K562 (cell line): ENCODE measurements around the gene RNF31. TPM values are rescaled to one million over a fixed set of nuclear protein-coding genes. Genes with fewer than 3 reads are reported as not detected.

Experiments used
- ARNT ChIP-seq, 2 experiments: fragments of 450-650 bp; IDR thresholded peaks; 2 replicates each; pipeline ENCODE4 v1.6.1; 2016; ENCODE audit warnings: mild to moderate bottlenecking in 1 of 2
- CREB1 ChIP-seq, 2 experiments: sonication (generic) in 1 of 2; formaldehyde crosslinking in 1 of 2; IDR thresholded peaks; 2 replicates each; pipeline versions ENCODE4 v1.6.1 to v1.8.0; 2012 to 2022; ENCODE audit warnings: inconsistent platforms in 1 of 2, mild to moderate bottlenecking in 1 of 2, missing genetic modification reagents in 1 of 2, moderate library complexity in 1 of 2
- ELF1 ChIP-seq: fragments of 200-800 bp; sonication (Bioruptor generic); IDR thresholded peaks from 2 replicates; pipeline ENCODE4 v1.6.1; 2016; ENCODE audit warnings: missing genetic modification characterization, missing compliant biosample characterization
- FOXK2 ChIP-seq, 2 experiments: fragments of 450-650 bp; IDR thresholded peaks in 1 of 2; conservative IDR thresholded peaks in 1 of 2; 2 replicates each; pipeline ENCODE4 v1.6.1; 2016; ENCODE audit warnings: low read depth in 2 of 2, mild to moderate bottlenecking in 1 of 2
- FOXM1 ChIP-seq, 2 experiments: fragments of 450-650 bp in 1 of 2; sonication (generic) in 1 of 2; formaldehyde crosslinking in 1 of 2; IDR thresholded peaks; 2 replicates each; pipeline versions ENCODE4 v1.6.1 to v1.9.0; 2017 to 2022; ENCODE audit warnings: low read depth in 2 of 2, mild to moderate bottlenecking in 2 of 2, missing genetic modification reagents in 1 of 2, moderate library complexity in 1 of 2
- GABPB1 ChIP-seq: sonication (generic); formaldehyde crosslinking; IDR thresholded peaks from 2 replicates; pipeline ENCODE4 v1.8.0; 2022; ENCODE audit warnings: mild to moderate bottlenecking, missing genetic modification reagents
- L3MBTL2 ChIP-seq: fragments of 450-650 bp; IDR thresholded peaks from 2 replicates; pipeline ENCODE4 v1.6.1; 2016; ENCODE audit warnings: mild to moderate bottlenecking, moderate library complexity
- MBD2 ChIP-seq: sonication (generic); IDR thresholded peaks from 2 replicates; pipeline ENCODE4 v1.6.1; 2016; ENCODE audit warnings: low read depth, borderline replicate concordance
- MTA3 ChIP-seq: fragments of 450-650 bp; formaldehyde crosslinking; IDR thresholded peaks from 2 replicates; pipeline ENCODE4 v1.6.1; 2017; ENCODE audit warnings: mild to moderate bottlenecking, borderline replicate concordance
- NFYB ChIP-seq: IDR thresholded peaks from 2 replicates; pipeline ENCODE4 v1.6.1; 2011; ENCODE audit warnings: mild to moderate bottlenecking, moderate library complexity; ENCODE audit not compliant: insufficient read length; ENCODE audit errors: extremely low read depth
- RB1 ChIP-seq: fragments of 450-650 bp; IDR thresholded peaks from 2 replicates; pipeline ENCODE4 v1.6.1; 2017; ENCODE audit warnings: low read depth, mild to moderate bottlenecking
- SPI1 ChIP-seq: IDR thresholded peaks from 2 replicates; pipeline ENCODE4 v1.6.1; 2011; ENCODE audit warnings: low read depth, low read length, control low read depth, borderline replicate concordance
- TARDBP ChIP-seq: fragments of 450-650 bp; IDR thresholded peaks from 2 replicates; pipeline ENCODE4 v1.6.1; 2016
- ZNF324 ChIP-seq: fragments of 250-450 bp; sonication (Bioruptor Pico); IDR thresholded peaks from 2 replicates; pipeline ENCODE4 v1.4.0; 2020; ENCODE audit warnings: mild to moderate bottlenecking
- ZNF75A ChIP-seq: fragments of 450-650 bp; formaldehyde crosslinking; IDR thresholded peaks from 2 replicates; pipeline ENCODE4 v1.4.0; 2020; ENCODE audit warnings: mild to moderate bottlenecking
- ZZZ3 ChIP-seq: fragments of 450-650 bp; IDR thresholded peaks from 2 replicates; pipeline ENCODE4 v1.6.1; 2016; ENCODE audit warnings: antibody characterized with exemption, mild to moderate bottlenecking, moderate library complexity
- polyA plus RNA-seq, 8 experiments: library from polyadenylated mRNA; depleted of rRNA in 4 of 8; stranded (reverse) in 5 of 8; unstranded in 3 of 8; fragments of >200 nt; fragmentation: Nextera tagmentation in 2 of 8; fragmentation: Illumina TruSeq in 1 of 8; extraction: Ambion mirVana in 2 of 8; extraction: Trizol in 1 of 8; gene quantifications; 2 replicates each; pipeline versions ENCODE4 v1.2.1 to v1.2.3, GENCODE V29; 2011 to 2014; ENCODE audit warnings: inconsistent platforms in 1 of 8, missing spikeins in 1 of 8
- total RNA-seq, 7 experiments: library from RNA; depleted of rRNA in 6 of 7; stranded (reverse); fragments of >200 nt in 6 of 7; fragmentation: Illumina TruSeq in 2 of 7; extraction: Trizol in 2 of 7; gene quantifications; 2 replicates each; pipeline versions ENCODE4 v1.2.1 to v1.2.3, GENCODE V29; 2011 to 2021; ENCODE audit warnings: low replicate concordance in 1 of 7
- TF ChIP-seq, protein P1 (sequence below): fragments of 250-450 bp; sonication (Bioruptor Pico); IDR thresholded peaks from 2 replicates; pipeline ENCODE4 v1.9.0; 2021; ENCODE audit warnings: mild to moderate bottlenecking, inconsistent platforms
- TF ChIP-seq, protein P2 (sequence below): sonication (generic); formaldehyde crosslinking; IDR thresholded peaks from 2 replicates; pipeline ENCODE4 v1.9.0; 2022; ENCODE audit warnings: mild to moderate bottlenecking, missing genetic modification reagents

Gene RNF31
- total and polyA plus RNA-seq, 9 of the 15 experiments (the other 6 are each of a cell fraction or from before 2014, with no cell fraction given), result 3.1 to 47.6 (median 19.1) TPM

DNA sequence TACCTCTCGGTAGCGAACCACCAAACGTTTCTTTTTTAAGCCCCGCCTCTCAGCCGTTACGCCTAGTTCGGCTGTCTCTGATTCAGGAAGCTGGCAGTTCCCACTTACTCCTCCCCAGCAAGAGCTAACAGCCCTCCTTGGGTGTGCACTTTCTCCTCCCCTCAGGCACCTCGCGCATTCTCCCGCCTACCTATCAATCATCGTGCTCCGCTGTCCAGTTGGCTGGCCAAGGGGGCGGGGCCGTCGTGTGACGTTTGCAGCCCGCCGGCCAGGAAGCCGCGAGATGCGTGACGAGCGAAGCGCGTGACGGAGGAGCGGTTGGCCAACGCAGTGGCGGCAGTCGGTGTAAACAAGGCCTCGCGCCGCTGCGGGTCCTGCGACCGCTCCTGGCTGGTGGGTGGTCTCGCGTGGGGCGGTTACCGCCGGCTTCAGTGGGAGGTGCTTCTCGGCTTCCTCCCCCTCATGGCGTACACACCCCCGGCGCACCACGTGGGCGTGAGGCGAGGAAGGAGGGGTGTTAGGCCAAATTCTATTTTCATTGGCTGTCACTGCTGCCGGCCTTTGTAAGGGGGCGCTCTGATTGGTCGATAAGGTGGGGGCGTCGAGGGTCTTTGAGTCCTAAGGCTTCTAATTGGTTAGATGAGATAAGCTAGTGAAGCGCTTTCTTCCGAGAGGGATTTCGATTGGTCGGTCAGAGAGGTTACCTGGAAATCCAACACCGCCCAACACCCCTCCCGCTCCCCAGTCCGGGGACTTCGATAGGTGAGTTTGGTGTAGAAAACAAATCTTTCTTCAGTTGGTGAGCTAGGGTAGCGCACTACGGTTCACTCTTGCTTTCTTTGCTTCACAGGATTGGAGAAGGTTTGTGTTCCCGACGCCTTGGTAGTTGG is 32.5 kb upstream of the RNF31 start, which contains the start of the genes DCAF11 and NRL (continued):
- TF ChIP-seq ZNF75A (CRISPR knock-in tag) (no peak), ZNF324 (no peak), FOXM1 (IDR thresholded peaks at IDR 0.05; ENCODE audit: low read depth) (peak; percentile 62; the same call in 1 of the 2 replicates), FOXM1 (CRISPR knock-in tag; IDR thresholded peaks at IDR 0.05; ENCODE audit: low read depth) (0 out of 2 replicates have a peak, but pooled peaks have one; percentile 50), ZZZ3 (no peak), TARDBP (peak; percentile 70; the same call in 1 of the 2 replicates), SPI1 (0 out of 2 replicates have a peak, but pooled peaks have one; percentile 14), CREB1 (IDR thresholded peaks at IDR 0.05) (peak; percentile 93), CREB1 (CRISPR knock-in tag; IDR thresholded peaks at IDR 0.05) (peak; percentile 97), L3MBTL2 (peak; percentile 94), MBD2 (peak; percentile 96), GABPB1 (CRISPR knock-in tag) (peak; percentile 70), NFYB (peak; percentile 97), RB1 (peak; percentile 79), ELF1 (tag) (peak; percentile 83), MTA3 (peak; percentile 77; the same call in 1 of the 2 replicates), ARNT (IDR thresholded peaks at IDR 0.05) (0 out of 4 replicates have a peak, but pooled peaks of 1 of the 2 experiments have one; percentile 10), FOXK2 (conservative IDR thresholded peaks at IDR 0.05 in 1 of 2, IDR thresholded peaks at IDR 0.05 in 1 of 2; ENCODE audit: low read depth in 2 of 2) (peak; percentile 97 to 98)
- TF ChIP-seq, protein P1, sequence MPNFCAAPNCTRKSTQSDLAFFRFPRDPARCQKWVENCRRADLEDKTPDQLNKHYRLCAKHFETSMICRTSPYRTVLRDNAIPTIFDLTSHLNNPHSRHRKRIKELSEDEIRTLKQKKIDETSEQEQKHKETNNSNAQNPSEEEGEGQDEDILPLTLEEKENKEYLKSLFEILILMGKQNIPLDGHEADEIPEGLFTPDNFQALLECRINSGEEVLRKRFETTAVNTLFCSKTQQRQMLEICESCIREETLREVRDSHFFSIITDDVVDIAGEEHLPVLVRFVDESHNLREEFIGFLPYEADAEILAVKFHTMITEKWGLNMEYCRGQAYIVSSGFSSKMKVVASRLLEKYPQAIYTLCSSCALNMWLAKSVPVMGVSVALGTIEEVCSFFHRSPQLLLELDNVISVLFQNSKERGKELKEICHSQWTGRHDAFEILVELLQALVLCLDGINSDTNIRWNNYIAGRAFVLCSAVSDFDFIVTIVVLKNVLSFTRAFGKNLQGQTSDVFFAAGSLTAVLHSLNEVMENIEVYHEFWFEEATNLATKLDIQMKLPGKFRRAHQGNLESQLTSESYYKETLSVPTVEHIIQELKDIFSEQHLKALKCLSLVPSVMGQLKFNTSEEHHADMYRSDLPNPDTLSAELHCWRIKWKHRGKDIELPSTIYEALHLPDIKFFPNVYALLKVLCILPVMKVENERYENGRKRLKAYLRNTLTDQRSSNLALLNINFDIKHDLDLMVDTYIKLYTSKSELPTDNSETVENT, result 0 out of 2 replicates have a peak, but pooled peaks have one; percentile 18
- TF ChIP-seq, protein P2, sequence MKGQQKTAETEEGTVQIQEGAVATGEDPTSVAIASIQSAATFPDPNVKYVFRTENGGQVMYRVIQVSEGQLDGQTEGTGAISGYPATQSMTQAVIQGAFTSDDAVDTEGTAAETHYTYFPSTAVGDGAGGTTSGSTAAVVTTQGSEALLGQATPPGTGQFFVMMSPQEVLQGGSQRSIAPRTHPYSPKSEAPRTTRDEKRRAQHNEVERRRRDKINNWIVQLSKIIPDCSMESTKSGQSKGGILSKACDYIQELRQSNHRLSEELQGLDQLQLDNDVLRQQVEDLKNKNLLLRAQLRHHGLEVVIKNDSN (CRISPR knock-in tag), result peak; percentile 96
